Testis (tissue), 3 donors: ENCODE data around the gene CTPS2. TPM values are rescaled to one million over a fixed set of nuclear protein-coding genes. Genes with fewer than 3 reads are reported as not detected.

Experiments
- DNase-seq: peaks from one replicate; pipeline ENCODE4 v3.0.0-alpha.2; 2019
- H3K27ac ChIP-seq, 2 donors: fragments of 200-600 bp; sonication (generic); one replicate each; pipeline ENCODE4 v1.5.1; 2019
- H3K27me3 ChIP-seq: fragments of 200-600 bp; sonication (generic); one replicate; pipeline ENCODE4 v1.5.1; 2019
- H3K36me3 ChIP-seq: fragments of 200-600 bp; sonication (generic); one replicate; pipeline ENCODE4 v1.5.1; 2017; ENCODE audit warnings: low read depth; ENCODE audit errors: missing control alignments
- H3K4me1 ChIP-seq: fragments of 200-600 bp; sonication (generic); one replicate; pipeline ENCODE4 v1.5.1; 2019
- H3K4me3 ChIP-seq, 2 donors: fragments of 200-600 bp; sonication (generic); one replicate each; pipeline ENCODE4 v1.5.1; 2017 to 2019
- H3K9me3 ChIP-seq: fragments of 200-600 bp; sonication (generic); one replicate; pipeline ENCODE4 v1.5.1; 2017
- POLR2A ChIP-seq: fragments of 450-650 bp; IDR thresholded peaks from one replicate; pipeline ENCODE4 v1.6.1; 2017; ENCODE audit warnings: antibody characterized with exemption, mild to moderate bottlenecking, moderate library complexity
- WGBS, 2 donors: methylation state at CpG; one replicate each; pipeline ENCODE4 v1.1.5; 2018; 5-methylcytosine and 5-hydroxymethylcytosine counted together
- intact Hi-C: fragments of 100-400 bp; cut with DNase I; formaldehyde crosslinking; loops from one replicate; pipeline ENCODE4 v1.15.1; 2023; ENCODE audit warnings: low total_unique reads
- polyA plus RNA-seq: library from polyadenylated mRNA; stranded (reverse); fragments of 350-450 nt; fragmentation: Illumina TruSeq; extraction: RNeasy Lipid Tissue Mini Kit (QIAGEN cat#74804); gene quantifications from one replicate; pipeline ENCODE4 v1.2.3, GENCODE V29; 2014; ENCODE audit warnings: low read depth, low replicate concordance; ENCODE audit not compliant: insufficient read depth
- total RNA-seq, 2 donors: library from RNA; depleted of rRNA; stranded (reverse); fragments of >200 nt; gene quantifications; one replicate each; pipeline ENCODE4 v1.2.3, GENCODE V29; 2016
- TF ChIP-seq, protein P1 (sequence below), 3 experiments: fragments of 450-650 bp in 2 of 3; fragments of 200-600 bp in 1 of 3; sonication (generic) in 1 of 3; IDR thresholded peaks; one replicate each; pipeline ENCODE4 v1.5.1; 2016 to 2019; ENCODE audit warnings: antibody characterized with exemption in 3 of 3, mild to moderate bottlenecking in 2 of 3, moderate library complexity in 1 of 3

CTPS2 gene
- total and polyA plus RNA-seq, 3 donors from 2014 or later = 3.2 to 9.7 (median 9.5) TPM

DNA sequence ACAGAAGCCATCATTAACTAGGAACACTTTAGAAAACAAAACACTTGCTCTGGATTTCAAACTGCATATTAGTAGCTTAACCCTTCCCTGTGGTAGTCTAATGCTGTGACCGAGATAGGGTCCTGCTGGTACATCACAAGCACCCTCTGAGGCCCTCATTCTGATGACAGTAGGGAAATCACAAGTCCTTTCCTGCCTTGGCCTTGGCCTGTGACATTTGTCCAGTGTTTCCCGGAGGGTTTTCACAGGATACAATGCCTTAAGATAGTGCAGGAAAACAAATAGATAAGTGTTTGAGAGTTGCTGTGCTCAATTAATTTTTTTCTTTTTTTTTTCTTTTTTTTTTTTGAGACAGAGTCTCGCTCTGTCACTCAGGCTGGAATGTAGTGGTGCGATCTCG lies 36.0 kb upstream of the CTPS2 start:
- Histone ChIP-seq H3K27ac (no peak overlapping the region), H3K4me1 (no peaks in the 10 kb centered on the region), H3K9me3 (no peaks in the 10 kb centered on the region), H3K27me3 (no peaks in the 10 kb centered on the region), H3K4me3 (no peak overlapping the region), H3K36me3 (no peaks in the 10 kb centered on the region)
- TF ChIP-seq, protein P1, sequence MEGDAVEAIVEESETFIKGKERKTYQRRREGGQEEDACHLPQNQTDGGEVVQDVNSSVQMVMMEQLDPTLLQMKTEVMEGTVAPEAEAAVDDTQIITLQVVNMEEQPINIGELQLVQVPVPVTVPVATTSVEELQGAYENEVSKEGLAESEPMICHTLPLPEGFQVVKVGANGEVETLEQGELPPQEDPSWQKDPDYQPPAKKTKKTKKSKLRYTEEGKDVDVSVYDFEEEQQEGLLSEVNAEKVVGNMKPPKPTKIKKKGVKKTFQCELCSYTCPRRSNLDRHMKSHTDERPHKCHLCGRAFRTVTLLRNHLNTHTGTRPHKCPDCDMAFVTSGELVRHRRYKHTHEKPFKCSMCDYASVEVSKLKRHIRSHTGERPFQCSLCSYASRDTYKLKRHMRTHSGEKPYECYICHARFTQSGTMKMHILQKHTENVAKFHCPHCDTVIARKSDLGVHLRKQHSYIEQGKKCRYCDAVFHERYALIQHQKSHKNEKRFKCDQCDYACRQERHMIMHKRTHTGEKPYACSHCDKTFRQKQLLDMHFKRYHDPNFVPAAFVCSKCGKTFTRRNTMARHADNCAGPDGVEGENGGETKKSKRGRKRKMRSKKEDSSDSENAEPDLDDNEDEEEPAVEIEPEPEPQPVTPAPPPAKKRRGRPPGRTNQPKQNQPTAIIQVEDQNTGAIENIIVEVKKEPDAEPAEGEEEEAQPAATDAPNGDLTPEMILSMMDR (IDR thresholded peaks at IDR 0.05) = no peak
- no peak for TF ChIP-seq POLR2A
- 80 to 100% methylated on average over 4 to 5 of the region's 5 CpGs for WGBS, 2 donors
- no peak for DNase-seq
- intact Hi-C loops = no loop called here

DNA sequence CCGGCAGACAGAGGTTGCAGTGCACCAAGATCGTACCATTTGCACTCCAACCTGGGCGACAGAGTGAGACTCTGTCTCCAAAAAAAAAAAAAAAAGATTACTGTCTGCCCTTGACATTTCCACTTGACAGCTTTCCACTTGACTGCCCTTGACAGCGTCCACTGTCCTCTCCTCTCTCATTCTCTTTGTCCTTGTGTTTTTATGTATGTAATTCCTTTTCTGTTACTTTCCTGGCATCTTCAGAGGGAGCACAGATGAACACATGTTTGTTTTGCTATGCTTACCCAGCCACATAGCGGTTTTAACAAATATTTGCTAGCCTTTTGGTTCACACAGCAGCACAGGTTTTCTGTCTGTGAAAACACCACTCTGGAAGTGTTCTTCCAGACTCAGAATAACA lies 33.2 kb upstream of the CTPS2 start:
- H3K9me3 ChIP-seq = no peaks in the 10 kb centered on the region
- no peaks in the 10 kb centered on the region for H3K36me3 ChIP-seq
- intact Hi-C loops = no loop called here
- H3K27ac ChIP-seq = no peak overlapping the region
- no peak overlapping the region for H3K4me3 ChIP-seq
- no peaks in the 10 kb centered on the region for H3K27me3 ChIP-seq
- no peaks in the 10 kb centered on the region for H3K4me1 ChIP-seq
- TF ChIP-seq, protein P1 (IDR thresholded peaks at IDR 0.05) = no peak
- TF ChIP-seq POLR2A = no peak
- no peak for DNase-seq
- 58 to 73% methylated on average over 3 to 5 of the region's 5 CpGs for WGBS, 2 donors

DNA sequence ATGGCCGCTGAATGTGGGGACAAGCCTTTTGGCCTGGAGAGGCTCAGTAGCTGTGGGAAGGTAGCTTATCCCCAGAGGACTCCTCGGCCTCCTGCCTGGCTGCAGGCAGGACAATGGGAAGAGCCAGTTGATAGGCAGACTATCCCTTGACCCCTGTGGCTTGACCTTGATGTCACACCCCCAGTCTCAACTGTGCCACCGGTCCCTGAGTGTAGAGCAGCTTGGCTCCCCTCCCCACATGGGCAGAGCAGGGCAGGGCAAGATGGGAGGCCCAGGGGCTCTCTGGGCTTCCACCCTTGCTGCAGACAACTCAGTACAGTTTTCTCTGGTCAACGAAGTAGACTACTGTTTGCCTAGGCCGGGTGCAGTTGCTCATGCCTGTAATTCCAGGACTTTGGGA lies 32.6 kb upstream of the CTPS2 start:
- Histone ChIP-seq H3K9me3 (no peaks in the 10 kb centered on the region), H3K27ac (no peak overlapping the region), H3K4me3 (no peak overlapping the region), H3K36me3 (no peaks in the 10 kb centered on the region), H3K4me1 (no peaks in the 10 kb centered on the region), H3K27me3 (no peaks in the 10 kb centered on the region)
- 82 to 90% methylated on average over 3 to 5 of the region's 5 CpGs for WGBS, 2 donors
- no peak for TF ChIP-seq POLR2A
- TF ChIP-seq, protein P1 (IDR thresholded peaks at IDR 0.05) = no peak
- DNase-seq = no peak
- intact Hi-C loops = no loop called here

DNA sequence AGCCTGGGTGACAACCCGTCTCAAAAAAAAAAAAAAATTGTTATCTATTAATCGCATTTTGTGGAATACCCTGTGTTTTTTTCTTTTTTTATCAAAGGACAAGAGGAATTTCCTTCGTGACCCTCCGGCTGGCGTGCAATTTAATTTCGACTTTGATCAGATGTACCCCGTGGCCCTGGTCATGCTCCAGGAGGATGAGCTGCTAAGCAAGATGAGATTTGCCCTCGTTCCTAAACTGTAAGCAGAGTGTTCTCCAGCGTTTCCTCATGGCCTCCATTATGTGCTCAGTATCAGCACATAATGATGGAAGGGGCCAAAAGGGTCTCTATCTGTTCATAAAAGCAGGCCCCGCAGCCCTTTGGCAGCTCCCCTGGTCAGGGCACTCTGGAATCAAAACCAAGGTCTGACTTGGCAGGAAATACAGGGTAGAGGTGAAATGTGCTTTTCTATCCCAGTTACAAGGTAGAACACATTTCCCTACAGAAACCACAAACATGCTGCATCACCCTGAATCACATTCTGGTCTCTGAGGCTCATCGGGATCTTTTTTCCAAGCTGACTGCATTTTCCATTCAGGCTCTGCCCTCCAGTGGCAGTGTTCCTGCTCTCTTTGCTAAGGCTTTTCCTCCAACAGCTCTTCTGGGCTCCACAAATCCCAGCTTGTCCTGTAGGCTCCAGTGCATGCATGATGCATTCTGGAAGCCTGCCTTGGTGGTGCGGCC lies 31.3 kb upstream of the CTPS2 start:
- Histone ChIP-seq H3K27me3 (no peaks in the 10 kb centered on the region), H3K4me1 (no peaks in the 10 kb centered on the region), H3K36me3 (no peaks in the 10 kb centered on the region), H3K9me3 (no peaks in the 10 kb centered on the region), H3K27ac (no peak overlapping the region), H3K4me3 (no peak overlapping the region)
- TF ChIP-seq, protein P1 (IDR thresholded peaks at IDR 0.05) = no peak
- no peak for TF ChIP-seq POLR2A
- 67 to 86% methylated on average over 9 to 12 of the region's 12 CpGs for WGBS, 2 donors
- DNase-seq = no peak
- intact Hi-C loops = no loop called here

DNA sequence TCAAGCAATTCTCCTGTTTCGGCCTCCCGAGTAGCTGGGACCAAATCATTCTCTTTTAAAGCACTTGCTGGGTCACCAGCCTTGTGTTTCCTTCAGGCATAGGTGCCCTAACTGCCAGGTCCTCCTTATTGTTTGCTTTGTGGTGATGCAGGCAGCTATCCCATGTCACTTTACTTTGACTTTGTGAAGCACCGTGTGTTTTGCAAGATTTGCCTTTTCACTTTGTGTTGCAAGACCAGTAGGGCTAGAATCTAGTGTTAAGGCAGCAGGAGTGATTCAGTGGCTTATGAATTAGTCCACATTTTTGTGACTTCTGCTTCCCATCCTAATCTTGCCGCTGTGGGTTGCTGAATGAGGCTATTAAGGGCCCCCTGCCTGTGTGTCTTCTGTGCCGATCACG lies 27.1 kb upstream of the CTPS2 start:
- H3K4me3 ChIP-seq = no peak overlapping the region
- no peak overlapping the region for H3K27ac ChIP-seq
- DNase-seq = no peak
- H3K4me1 ChIP-seq = no peaks in the 10 kb centered on the region
- no peaks in the 10 kb centered on the region for H3K9me3 ChIP-seq
- WGBS, 2 donors = 74% methylated on average over 6 of the region's 6 CpGs; no CpG with 5 or more reads in 1 of the 2 donors
- H3K36me3 ChIP-seq = no peaks in the 10 kb centered on the region
- intact Hi-C loops = no loop called here
- H3K27me3 ChIP-seq = no peaks in the 10 kb centered on the region
- TF ChIP-seq, protein P1 (IDR thresholded peaks at IDR 0.05) = no peak
- TF ChIP-seq POLR2A = no peak
